ENCODE results near the gene ERGIC2. TPM values are rescaled to one million over a fixed set of nuclear protein-coding genes. Genes with fewer than 3 reads are reported as not detected.
"Not testable (repeated sequence)": the region's sequence is repeated elsewhere in the genome, so short reads cannot be mapped to it uniquely, and the experiment has no call there.

The ERGIC2 gene
- total RNA-seq, 1 experiment from 2014 or later: 99.3 TPM

DNA sequence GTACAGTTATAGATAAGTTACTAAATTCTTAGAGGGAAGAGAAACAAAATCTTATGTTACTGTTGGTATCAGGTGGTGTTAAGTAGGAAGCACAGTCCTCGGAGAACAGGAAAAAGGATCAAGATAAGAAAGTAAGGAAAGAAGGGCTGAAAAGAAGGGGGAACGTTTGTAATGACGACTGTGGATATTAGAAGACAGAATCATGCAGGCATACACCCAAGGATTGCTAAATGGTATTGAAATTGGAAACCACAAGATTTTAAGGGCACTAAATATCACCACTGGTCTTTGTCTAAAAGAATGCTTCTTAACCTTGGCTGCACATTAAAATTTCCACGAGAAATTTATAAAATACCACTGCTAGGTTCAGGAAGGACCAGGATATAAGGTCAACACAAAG lies 34.1 kb upstream of the ERGIC2 start:
- H2AFZ ChIP-seq (ENCODE audit: low read length): no peak overlapping the region
- no peaks in the 10 kb centered on the region for H3K36me3 ChIP-seq (ENCODE audit: insufficient read depth, low read length)
- H3K79me2 ChIP-seq (ENCODE audit: low read length): no peaks in the 10 kb centered on the region
- no peak for DNase-seq
- H3K27ac ChIP-seq (ENCODE audit: low read length): no peak overlapping the region
- H3K9me3 ChIP-seq (ENCODE audit: low read length): no peaks in the 10 kb centered on the region
- no peaks in the 10 kb centered on the region for H3K27me3 ChIP-seq (ENCODE audit: low read length)
- H3K4me3 ChIP-seq (ENCODE audit: low read length): no peak overlapping the region
- H3K4me2 ChIP-seq (ENCODE audit: low read depth, low read length, poor library complexity, severe bottlenecking): no peak overlapping the region
- no peaks in the 10 kb centered on the region for H4K20me1 ChIP-seq (ENCODE audit: insufficient read depth, low read depth, low read length)
- H3K4me1 ChIP-seq (ENCODE audit: low read length): no peaks in the 10 kb centered on the region
- H3K9ac ChIP-seq (ENCODE audit: low read length): no peak overlapping the region
- H3K9me2 ChIP-seq (replicated peaks; ENCODE audit: insufficient read depth, low read length): no peaks in the 10 kb centered on the region

- Histone ChIP-seq H3K4me1 (ENCODE audit: low read length) (no peaks in the 10 kb centered on the region), H3K9ac (ENCODE audit: low read length) (no peak overlapping the region), H3K4me3 (ENCODE audit: low read length) (no peak overlapping the region), H3K4me2 (ENCODE audit: low read depth, low read length, poor library complexity, severe bottlenecking) (no peak overlapping the region), H3K9me3 (ENCODE audit: low read length) (no peaks in the 10 kb centered on the region), H3K27me3 (ENCODE audit: low read length) (no peaks in the 10 kb centered on the region), H3K9me2 (replicated peaks; ENCODE audit: insufficient read depth, low read length) (no peaks in the 10 kb centered on the region), H3K79me2 (ENCODE audit: low read length) (no peaks in the 10 kb centered on the region), H3K36me3 (ENCODE audit: insufficient read depth, low read length) (no peaks in the 10 kb centered on the region), H3K27ac (ENCODE audit: low read length) (no peak overlapping the region), H2AFZ (ENCODE audit: low read length) (no peak overlapping the region), H4K20me1 (ENCODE audit: insufficient read depth, low read depth, low read length) (no peaks in the 10 kb centered on the region)
- DNase-seq: no peak
These were observed 33.4 kb upstream of the ERGIC2 start for GRCh38 chr12:29414368-29414767.

- no peaks in the 10 kb centered on the region for H3K36me3 ChIP-seq (ENCODE audit: insufficient read depth, low read length)
- no peaks in the 10 kb centered on the region for H3K9me2 ChIP-seq (replicated peaks; ENCODE audit: insufficient read depth, low read length)
- no peaks in the 10 kb centered on the region for H4K20me1 ChIP-seq (ENCODE audit: insufficient read depth, low read depth, low read length)
- no peak overlapping the region for H3K4me3 ChIP-seq (ENCODE audit: low read length)
- H3K79me2 ChIP-seq (ENCODE audit: low read length): no peaks in the 10 kb centered on the region
- no peak for DNase-seq
- no peaks in the 10 kb centered on the region; the same call in 1 of the 2 replicates for H3K27me3 ChIP-seq (ENCODE audit: low read length)
- H3K9ac ChIP-seq (ENCODE audit: low read length): no peak overlapping the region
- no peak overlapping the region for H3K27ac ChIP-seq (ENCODE audit: low read length)
- no peaks in the 10 kb centered on the region for H3K9me3 ChIP-seq (ENCODE audit: low read length)
- H2AFZ ChIP-seq (ENCODE audit: low read length): no peak overlapping the region
- H3K4me1 ChIP-seq (ENCODE audit: low read length): no peaks in the 10 kb centered on the region
- H3K4me2 ChIP-seq (ENCODE audit: low read depth, low read length, poor library complexity, severe bottlenecking): no peak overlapping the region
These were observed 24.6 kb upstream of the ERGIC2 start for GRCh38 chr12:29405561-29405960.

- no peak overlapping the region for H3K27ac ChIP-seq (ENCODE audit: low read length)
- no peak overlapping the region for H3K4me2 ChIP-seq (ENCODE audit: low read depth, low read length, poor library complexity, severe bottlenecking)
- no peaks in the 10 kb centered on the region for H4K20me1 ChIP-seq (ENCODE audit: insufficient read depth, low read depth, low read length)
- no peaks in the 10 kb centered on the region for H3K9me3 ChIP-seq (ENCODE audit: low read length)
- H3K36me3 ChIP-seq (ENCODE audit: insufficient read depth, low read length): no peaks in the 10 kb centered on the region
- H3K9me2 ChIP-seq (replicated peaks; ENCODE audit: insufficient read depth, low read length): no peaks in the 10 kb centered on the region
- H3K4me3 ChIP-seq (ENCODE audit: low read length): no peak overlapping the region
- no peaks in the 10 kb centered on the region for H3K79me2 ChIP-seq (ENCODE audit: low read length)
- no peak overlapping the region for H3K9ac ChIP-seq (ENCODE audit: low read length)
- H2AFZ ChIP-seq (ENCODE audit: low read length): no peak overlapping the region
- H3K27me3 ChIP-seq (ENCODE audit: low read length): no peaks in the 10 kb centered on the region; the same call in 1 of the 2 replicates
- H3K4me1 ChIP-seq (ENCODE audit: low read length): no peaks in the 10 kb centered on the region
- DNase-seq: no peak
These were observed 23.0 kb upstream of the ERGIC2 start for GRCh38 chr12:29403991-29404390.

GRCh38 chr12:29402437-29402836 lies 21.5 kb upstream of the ERGIC2 start:
- Histone ChIP-seq H3K9ac (ENCODE audit: low read length) (no peak overlapping the region), H3K27me3 (ENCODE audit: low read length) (no peaks in the 10 kb centered on the region; the same call in 1 of the 2 replicates), H3K9me2 (replicated peaks; ENCODE audit: insufficient read depth, low read length) (no peaks in the 10 kb centered on the region), H3K36me3 (ENCODE audit: insufficient read depth, low read length) (no peaks in the 10 kb centered on the region), H3K27ac (ENCODE audit: low read length) (no peak overlapping the region), H3K4me3 (ENCODE audit: low read length) (no peak overlapping the region), H3K4me2 (ENCODE audit: low read depth, low read length, poor library complexity, severe bottlenecking) (no peak overlapping the region), H3K79me2 (ENCODE audit: low read length) (no peaks in the 10 kb centered on the region), H4K20me1 (ENCODE audit: insufficient read depth, low read depth, low read length) (no peaks in the 10 kb centered on the region), H3K9me3 (ENCODE audit: low read length) (no peaks in the 10 kb centered on the region), H2AFZ (ENCODE audit: low read length) (no peak overlapping the region), H3K4me1 (ENCODE audit: low read length) (no peaks in the 10 kb centered on the region)
- no peak for DNase-seq

- no peak overlapping the region for H3K9ac ChIP-seq (ENCODE audit: low read length)
- no peaks in the 10 kb centered on the region for H3K9me3 ChIP-seq (ENCODE audit: low read length)
- no peaks in the 10 kb centered on the region for H3K9me2 ChIP-seq (replicated peaks; ENCODE audit: insufficient read depth, low read length)
- H3K4me2 ChIP-seq (ENCODE audit: low read depth, low read length, poor library complexity, severe bottlenecking): no peak overlapping the region
- H2AFZ ChIP-seq (ENCODE audit: low read length): no peak overlapping the region
- H3K79me2 ChIP-seq (ENCODE audit: low read length): no peaks in the 10 kb centered on the region
- DNase-seq: no peak
- H4K20me1 ChIP-seq (ENCODE audit: insufficient read depth, low read depth, low read length): no peaks in the 10 kb centered on the region
- no peaks in the 10 kb centered on the region for H3K4me1 ChIP-seq (ENCODE audit: low read length)
- H3K27ac ChIP-seq (ENCODE audit: low read length): no peak overlapping the region
- H3K4me3 ChIP-seq (ENCODE audit: low read length): no peak overlapping the region
- no peaks in the 10 kb centered on the region for H3K36me3 ChIP-seq (ENCODE audit: insufficient read depth, low read length)
- no peaks in the 10 kb centered on the region; the same call in 1 of the 2 replicates for H3K27me3 ChIP-seq (ENCODE audit: low read length)
These were observed 17.5 kb upstream of the ERGIC2 start for GRCh38 chr12:29398495-29398894.

GRCh38 chr12:29396774-29397173 lies 15.8 kb upstream of the ERGIC2 start:
- no peak for DNase-seq
- H3K9ac ChIP-seq (ENCODE audit: low read length): no peak overlapping the region
- H3K27me3 ChIP-seq (ENCODE audit: low read length): no peaks in the 10 kb centered on the region
- no peak overlapping the region for H3K27ac ChIP-seq (ENCODE audit: low read length)
- no peak overlapping the region for H3K4me3 ChIP-seq (ENCODE audit: low read length)
- H3K79me2 ChIP-seq (ENCODE audit: low read length): no peaks in the 10 kb centered on the region
- H3K4me1 ChIP-seq (ENCODE audit: low read length): no peaks in the 10 kb centered on the region
- no peak overlapping the region for H3K4me2 ChIP-seq (ENCODE audit: low read depth, low read length, poor library complexity, severe bottlenecking)
- H3K9me3 ChIP-seq (ENCODE audit: low read length): no peaks in the 10 kb centered on the region
- no peaks in the 10 kb centered on the region for H3K36me3 ChIP-seq (ENCODE audit: insufficient read depth, low read length)
- H4K20me1 ChIP-seq (ENCODE audit: insufficient read depth, low read depth, low read length): no peaks in the 10 kb centered on the region
- H3K9me2 ChIP-seq (replicated peaks; ENCODE audit: insufficient read depth, low read length): no peaks in the 10 kb centered on the region
- H2AFZ ChIP-seq (ENCODE audit: low read length): no peak overlapping the region

- no peaks in the 10 kb centered on the region for H3K79me2 ChIP-seq (ENCODE audit: low read length)
These were observed 14.4 kb upstream of the ERGIC2 start for GRCh38 chr12:29395356-29395755.

DNA sequence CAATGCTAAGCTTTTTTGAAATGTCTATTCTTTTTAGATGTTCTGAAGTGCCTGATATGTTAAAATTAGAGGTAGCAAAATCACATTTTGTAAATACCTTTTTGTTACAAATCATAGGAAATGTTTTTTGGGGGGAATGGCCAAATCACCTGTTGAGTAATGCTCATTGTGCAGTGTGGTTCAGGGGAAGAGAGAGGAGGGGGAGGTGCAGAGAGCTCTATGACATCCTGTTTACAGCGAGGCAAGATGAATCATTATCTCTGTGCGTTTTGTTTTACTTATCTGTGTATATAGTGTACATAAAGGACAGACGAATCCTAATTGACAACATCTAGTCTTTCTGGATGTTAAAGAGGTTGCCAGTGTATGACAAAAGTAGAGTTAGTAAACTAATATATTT lies 9.4 kb upstream of the ERGIC2 start:
- H3K27ac ChIP-seq (ENCODE audit: low read length); H4K20me1 ChIP-seq (ENCODE audit: insufficient read depth, low read depth, low read length); H3K9ac ChIP-seq (ENCODE audit: low read length); H3K36me3 ChIP-seq (ENCODE audit: insufficient read depth, low read length); H3K27me3 ChIP-seq (ENCODE audit: low read length); H3K9me2 ChIP-seq (replicated peaks; ENCODE audit: insufficient read depth, low read length); H3K79me2 ChIP-seq (ENCODE audit: low read length); H3K9me3 ChIP-seq (ENCODE audit: low read length); H3K4me3 ChIP-seq (ENCODE audit: low read length); H2AFZ ChIP-seq (ENCODE audit: low read length); DNase-seq; H3K4me1 ChIP-seq (ENCODE audit: low read length); H3K4me2 ChIP-seq (ENCODE audit: low read depth, low read length, poor library complexity, severe bottlenecking): not testable (repeated sequence)

More at GRCh38 chr12:29395356-29395755, 14.4 kb upstream of the ERGIC2 start:
- Histone ChIP-seq H3K27me3 (ENCODE audit: low read length) (no peaks in the 10 kb centered on the region), H3K9me3 (ENCODE audit: low read length) (no peaks in the 10 kb centered on the region), H3K4me3 (ENCODE audit: low read length) (no peak overlapping the region), H4K20me1 (ENCODE audit: insufficient read depth, low read depth, low read length) (no peaks in the 10 kb centered on the region), H3K36me3 (ENCODE audit: insufficient read depth, low read length) (no peaks in the 10 kb centered on the region), H3K9ac (ENCODE audit: low read length) (no peak overlapping the region), H3K9me2 (replicated peaks; ENCODE audit: insufficient read depth, low read length) (no peaks in the 10 kb centered on the region), H3K4me1 (ENCODE audit: low read length) (no peaks in the 10 kb centered on the region), H3K27ac (ENCODE audit: low read length) (no peak overlapping the region), H3K4me2 (ENCODE audit: low read depth, low read length, poor library complexity, severe bottlenecking) (no peak overlapping the region), H2AFZ (ENCODE audit: low read length) (no peak overlapping the region)
- DNase-seq: no peak
